IPS-11a (cell line): ENCODE results near the gene TBXAS1.
"Not testable (repeated sequence)": the region's sequence is repeated elsewhere in the genome, so short reads cannot be mapped to it uniquely, and the experiment has no call there.

Experiments
- H3K4me3 ChIP-seq: one replicate; pipeline ENCODE4 v1.5.1; 2013; ENCODE audit warnings: low read depth, low read length, control low read depth

TBXAS1 gene

DNA sequence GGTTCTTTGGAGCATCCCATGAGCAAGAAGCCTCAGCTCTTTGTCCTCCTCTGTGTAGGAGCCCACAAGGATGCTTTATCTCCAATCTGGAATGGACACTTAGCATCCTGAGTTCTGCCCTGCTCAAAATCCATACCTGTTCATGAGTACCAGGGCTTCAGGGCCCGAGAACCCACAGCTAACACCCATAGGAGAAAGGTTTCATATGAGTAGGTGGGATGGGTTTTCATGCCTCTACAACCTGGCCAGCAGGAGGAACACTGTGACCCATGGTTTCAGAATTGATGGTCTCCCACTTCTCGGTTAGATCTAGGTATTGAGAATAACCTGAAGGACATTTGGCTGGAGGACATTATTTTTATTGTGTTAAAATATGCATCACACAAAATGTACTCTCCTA is 57.8 kb downstream of the TBXAS1 start:
- H3K4me3 ChIP-seq: no peak overlapping the region

DNA sequence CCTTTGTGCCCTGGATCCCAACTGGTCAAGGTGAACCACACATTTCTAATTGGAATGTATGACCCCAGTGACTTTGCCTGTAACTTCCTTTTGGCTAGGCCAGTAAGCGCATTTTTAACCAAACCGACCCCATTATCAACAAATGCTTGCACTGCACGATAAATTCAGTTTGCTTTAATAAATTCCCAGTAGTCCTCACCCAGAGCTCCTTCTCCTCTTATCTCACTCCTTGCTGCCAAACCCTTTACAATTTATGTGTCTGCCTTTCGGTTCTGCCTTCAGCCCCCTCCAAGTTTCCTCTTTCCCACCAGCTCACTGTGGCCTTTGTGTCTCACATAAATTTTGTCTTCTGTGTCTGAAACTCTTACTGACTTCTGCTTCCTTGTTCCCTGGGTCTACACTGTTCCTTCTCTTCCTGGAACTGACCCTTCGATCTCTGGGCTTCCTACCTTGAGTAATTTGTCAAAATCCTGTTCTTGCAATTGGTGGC is 59.0 kb downstream of the TBXAS1 start:
- H3K4me3 ChIP-seq: no peak overlapping the region

DNA sequence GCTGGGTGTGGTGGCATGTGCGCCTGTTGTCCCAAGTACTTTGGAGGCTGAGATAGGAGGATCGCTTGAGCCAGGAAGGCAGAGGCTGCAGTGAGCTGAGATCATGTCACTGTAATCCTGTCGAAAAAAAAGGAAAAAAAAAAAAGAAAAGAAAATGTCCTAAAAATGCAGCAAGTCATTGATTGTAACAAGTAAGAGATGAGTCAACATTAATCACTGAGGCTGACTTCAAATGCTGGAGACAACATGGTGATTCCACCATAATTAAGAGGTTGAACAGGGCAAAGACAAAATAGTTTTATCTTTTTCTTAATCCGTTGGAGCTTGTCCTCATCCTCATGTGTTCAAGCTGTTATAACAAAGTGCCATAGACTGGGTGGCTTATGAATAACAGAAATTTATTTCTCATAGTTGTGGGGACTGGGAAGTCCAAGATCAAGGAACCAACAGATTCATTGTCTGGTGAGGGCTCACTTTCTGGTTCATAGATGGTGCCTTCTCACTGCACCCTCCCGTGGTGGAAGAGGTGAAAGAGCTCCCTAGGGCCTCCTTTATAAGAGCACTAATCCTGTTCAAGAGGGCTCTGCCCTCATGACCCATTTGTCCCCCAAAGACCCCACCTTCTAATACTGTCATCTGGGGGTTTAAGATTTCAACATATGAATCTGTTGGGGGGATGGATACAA is 60.3 kb downstream of the TBXAS1 start:
- H3K4me3 ChIP-seq: no peak overlapping the region

DNA sequence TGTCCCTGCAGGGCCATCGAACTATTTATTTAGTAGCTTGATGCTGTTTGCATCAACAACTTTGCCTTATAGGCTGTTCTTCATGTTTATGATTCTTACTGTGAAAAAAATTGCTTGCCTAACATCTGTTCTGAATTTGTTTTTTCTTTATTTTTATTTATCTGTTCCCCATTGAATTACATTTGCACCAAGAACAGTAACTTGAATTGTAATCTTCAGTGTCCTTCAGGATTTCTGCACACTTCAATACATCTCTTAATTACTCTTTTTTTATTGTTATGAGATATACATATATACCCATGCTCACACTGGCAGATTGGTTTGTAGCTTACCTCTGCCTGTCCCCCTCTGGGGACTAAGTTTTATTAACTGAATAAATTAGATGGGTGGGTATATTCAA is 64.4 kb downstream of the TBXAS1 start:
- no peak overlapping the region for H3K4me3 ChIP-seq

DNA sequence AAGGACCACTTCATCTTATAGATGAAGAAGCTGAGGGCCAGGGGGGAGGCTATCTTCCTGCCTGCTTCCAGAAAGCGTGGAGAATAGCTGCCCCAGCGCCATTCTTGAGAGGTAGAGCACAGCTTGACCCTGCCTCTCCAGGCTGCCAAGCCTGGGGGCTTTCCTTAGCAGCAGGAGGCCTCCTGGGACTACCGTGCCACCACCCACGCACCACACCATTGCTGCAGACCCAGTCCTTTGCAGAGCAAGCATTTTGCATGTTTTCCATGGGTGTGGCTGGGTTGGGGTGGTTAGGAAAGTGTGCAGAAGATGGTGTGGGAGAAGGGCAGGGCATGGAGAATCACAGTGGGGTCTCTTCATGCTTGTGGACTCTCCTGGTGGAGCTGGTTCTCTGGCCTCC is 64.9 kb downstream of the TBXAS1 start:
- no peak overlapping the region for H3K4me3 ChIP-seq

DNA sequence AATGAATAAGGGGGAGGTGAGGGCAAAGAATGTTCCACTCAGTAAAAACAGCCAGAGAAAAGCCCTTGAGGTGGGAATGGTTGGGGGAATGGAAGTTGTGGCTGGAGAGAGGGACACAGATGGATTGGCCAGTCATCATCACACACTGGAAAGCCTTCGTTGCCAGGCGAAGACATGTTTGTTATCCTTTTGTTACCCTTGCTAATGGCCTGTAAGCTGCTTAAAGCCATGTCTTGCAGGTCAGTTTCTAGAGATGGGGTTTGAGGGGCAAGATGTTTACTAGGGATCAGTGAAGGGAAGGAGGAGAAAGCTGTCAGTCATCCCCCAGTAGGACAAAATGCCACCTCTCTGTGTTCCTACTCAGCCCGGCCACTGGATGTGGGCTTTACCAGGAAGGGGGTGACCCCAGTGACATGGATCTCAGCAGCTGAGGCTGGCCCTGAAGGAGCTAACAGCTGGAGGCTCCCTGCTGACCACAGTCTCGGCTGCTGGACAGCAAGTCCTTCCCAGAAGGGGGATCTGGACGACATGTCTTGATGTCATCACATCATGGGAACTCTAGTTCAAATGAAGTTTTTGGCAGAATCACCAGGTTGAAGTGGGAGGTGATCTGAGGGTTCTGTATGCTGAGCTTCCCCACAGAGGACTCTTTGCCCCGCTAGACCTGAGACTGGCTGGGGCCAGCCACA is 66.2 kb downstream of the TBXAS1 start:
- no peak overlapping the region for H3K4me3 ChIP-seq

DNA sequence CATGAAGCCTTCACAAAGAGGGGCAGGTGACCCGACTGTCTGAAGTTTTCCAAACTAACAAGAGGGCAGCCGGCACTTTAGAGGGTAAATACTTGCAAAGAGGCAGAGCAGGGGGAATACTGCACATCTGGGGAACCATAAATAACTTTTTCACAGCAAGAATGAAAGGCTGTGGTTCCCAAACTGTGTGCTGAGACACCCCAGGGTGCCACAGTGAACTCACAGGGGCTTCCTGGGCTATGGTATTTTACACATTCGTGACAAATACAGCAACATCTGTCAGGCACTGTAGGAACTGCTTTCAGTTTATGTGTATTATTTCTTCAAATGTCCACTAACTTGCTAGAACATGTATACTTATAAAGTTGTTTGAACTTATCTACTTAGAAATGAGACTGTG is 67.2 kb downstream of the TBXAS1 start:
- H3K4me3 ChIP-seq: no peak overlapping the region

DNA sequence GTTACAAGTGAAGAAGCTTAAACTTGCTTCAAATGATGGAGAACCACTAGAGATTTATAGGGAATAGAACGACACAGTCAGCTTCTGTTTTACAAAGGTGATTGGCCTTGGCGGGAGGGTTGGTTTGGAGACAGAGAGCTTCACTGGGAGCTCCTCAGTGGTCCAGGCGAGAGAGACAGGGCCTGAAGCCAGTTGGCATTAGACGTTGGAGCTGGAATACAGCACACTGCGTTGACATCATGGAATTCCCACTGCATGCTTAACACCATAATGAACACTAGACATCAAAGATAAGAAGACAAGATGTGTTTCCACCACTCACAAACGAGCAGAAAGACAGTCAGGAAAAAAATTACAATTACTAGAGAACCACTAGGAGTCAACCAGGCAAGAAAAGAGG is 67.8 kb downstream of the TBXAS1 start:
- no peak overlapping the region for H3K4me3 ChIP-seq

DNA sequence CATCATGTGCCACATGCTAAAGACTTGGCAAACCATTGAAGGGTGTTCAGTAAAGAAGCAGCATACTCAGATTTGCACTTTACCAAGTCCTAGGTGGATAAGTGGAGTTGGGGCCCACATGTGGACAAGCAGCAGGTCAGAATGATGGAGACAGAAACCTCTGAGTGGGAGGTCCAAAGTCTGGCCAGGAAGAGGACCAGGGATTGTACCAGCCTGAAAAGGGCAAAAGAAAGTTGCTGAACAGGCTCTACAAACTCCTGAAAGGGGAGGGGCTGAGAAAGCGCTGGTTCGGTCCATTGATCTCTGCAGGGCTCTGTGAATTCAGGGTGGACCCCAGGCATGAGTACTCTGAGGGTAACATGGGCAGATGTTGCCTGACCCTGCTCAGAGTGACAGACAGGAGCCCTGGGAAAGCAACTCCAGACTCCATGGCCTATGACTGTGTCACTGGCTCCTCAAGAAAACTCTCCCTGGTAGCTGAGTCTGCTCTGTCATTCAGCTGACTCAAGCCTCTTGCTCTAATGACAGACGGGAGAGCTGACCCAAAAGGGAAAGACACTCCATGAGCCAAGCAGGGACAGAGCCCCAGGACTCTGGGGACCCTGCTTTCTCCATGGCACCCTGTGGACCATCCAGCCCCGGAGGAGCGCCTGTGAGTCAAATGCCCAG is 68.5 kb downstream of the TBXAS1 start:
- H3K4me3 ChIP-seq: no peak overlapping the region

DNA sequence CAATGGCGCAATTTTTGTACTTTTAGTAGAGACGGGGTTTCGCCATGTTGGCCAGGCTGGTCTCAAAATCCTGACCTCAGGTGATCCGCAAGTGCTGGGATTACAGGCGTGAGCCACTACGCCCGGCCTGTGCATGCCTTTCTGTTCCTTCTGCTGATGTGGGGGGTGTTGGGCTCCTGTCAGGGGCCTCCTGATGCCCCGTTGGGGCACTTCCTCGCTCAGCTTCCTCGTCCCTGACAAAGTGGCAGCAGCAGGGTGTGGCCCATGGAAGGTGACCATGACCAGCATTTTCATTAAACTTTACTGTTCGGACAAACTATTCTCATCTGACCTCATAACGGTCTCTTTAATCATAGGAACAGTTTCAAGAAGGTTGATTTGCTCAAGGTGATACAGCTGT is 69.4 kb downstream of the TBXAS1 start:
- no peak overlapping the region for H3K4me3 ChIP-seq

DNA sequence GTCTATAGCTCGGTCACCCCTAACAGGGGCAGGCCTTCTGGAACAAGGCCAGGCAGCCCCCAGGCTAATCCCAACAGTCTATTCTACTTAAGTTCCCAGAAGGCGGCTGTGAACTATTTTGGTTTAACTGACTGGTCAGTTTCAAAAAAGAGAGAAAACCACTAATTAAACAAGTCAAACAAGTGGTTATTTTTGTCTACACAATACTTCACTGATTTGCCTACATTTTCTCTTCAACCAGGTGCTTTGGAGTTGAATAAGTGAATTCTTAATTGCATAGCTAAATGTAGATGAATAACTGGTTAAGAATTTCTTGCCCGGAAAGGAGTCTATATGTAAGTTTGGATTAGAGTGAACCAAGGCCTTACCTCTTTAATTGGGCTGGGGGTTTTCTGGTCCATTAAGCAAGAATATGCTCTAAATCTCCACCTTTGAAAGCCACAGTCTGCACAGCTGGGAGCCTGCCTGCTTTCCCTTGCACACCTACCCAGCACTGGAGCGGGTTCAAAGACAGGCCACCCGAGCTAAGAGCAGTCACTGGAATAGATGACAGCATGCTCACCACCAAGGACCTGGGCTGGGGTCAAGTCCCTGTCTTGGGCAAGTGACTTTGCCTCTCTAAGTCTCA is 70.4 kb downstream of the TBXAS1 start:
- no peak overlapping the region for H3K4me3 ChIP-seq

DNA sequence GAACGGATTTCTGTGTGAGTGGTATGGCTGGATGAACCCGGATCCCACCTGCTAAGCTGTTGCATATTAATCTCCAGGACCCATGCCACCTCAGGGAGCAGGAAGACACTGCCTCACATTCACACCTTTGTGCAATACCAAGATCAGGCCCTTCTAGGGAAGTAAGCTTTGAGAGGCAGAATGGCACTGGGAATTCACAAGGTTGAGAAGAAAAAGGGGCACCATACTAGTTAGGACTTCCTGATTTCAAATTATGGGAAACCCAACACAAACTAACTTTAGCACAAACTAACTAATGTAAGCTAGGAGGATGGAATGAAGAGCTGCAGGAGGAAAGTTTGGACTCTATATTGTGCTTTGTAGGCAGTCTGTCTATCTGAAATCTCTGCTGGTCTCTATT is 71.3 kb downstream of the TBXAS1 start:
- H3K4me3 ChIP-seq: no peak overlapping the region

DNA sequence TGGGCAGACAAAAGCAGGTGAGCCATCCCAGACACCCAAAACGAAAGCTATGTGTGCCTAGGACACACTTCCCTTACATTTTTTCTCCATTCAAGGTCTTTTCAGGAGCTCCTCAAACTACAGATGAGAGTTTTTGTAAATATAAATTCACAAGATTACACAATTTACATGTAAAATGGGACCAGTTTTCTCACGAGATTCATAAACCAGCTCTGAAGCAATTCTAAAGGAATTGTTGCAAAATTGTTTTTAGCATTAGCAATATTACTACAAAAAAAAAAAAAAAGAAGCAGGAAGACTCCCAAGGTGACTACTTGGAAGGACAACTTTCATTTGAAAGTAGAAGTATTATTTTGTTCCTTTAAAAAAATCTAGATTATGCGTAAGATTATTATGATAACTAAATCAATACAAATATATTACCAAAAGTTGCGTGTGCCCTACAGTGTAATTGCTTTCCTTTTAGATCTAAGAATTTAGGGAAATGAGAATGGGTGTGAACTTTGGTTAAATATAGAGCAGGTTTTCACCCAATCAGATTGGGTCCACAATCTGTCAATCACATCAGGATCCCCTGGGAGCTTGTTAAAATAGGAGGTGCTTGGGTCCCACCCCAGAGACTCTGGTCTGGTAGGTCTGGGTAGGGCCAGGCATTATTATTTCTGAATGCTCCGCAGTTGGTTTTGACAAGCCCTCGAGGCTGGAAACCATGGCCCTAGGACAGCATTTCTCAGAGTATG is 72.2 kb downstream of the TBXAS1 start:
- no peak overlapping the region for H3K4me3 ChIP-seq

DNA sequence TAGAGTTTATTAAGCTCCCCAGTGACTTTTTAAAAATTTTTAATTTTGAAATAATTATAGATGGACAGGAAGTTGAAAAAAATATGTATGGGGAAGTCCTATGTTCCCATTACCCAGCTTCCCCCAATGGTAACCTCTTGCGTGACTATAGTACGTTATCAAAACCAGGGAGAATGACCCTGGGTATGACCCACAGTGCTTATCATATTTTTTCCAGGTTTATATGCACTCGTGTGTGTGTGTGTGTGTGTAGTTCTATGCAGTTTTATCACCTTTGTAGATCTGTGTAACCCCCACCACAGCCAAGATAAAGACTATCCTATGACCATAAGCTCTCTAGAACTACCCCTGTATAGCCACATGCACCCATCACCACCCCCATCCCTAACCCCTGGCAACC is 72.8 kb downstream of the TBXAS1 start:
- H3K4me3 ChIP-seq: no peak overlapping the region

DNA sequence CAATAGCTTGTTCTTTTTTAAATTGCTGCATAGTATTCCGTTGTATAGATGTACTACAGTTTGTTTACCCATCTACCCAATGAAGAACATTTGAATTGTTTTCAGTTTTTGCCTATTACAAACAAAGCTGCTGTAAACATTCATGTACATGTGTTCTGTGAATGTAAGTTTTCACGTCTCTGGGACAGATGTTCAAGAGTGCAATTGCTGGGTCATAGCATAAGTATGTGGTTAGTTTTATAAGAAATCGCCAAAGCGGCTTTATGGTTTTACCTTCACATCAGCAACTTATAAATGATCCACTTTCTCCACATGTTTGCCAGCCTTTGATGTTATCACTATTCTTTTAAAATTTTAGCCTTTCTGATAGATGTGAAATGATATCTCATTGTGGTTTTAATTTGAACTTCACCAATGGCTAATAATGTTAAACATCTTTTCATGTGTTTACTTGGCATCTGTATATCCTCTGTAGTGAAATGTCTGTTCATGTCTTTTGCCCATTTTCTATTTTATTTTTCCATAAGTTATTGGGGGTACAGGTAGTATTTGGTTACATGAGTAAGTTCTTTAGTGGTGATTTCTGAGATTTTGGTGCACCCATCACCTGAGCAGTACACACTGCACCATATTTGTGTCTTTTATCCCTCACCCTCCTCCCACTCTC is 73.5 kb downstream of the TBXAS1 start:
- no peak overlapping the region for H3K4me3 ChIP-seq

DNA sequence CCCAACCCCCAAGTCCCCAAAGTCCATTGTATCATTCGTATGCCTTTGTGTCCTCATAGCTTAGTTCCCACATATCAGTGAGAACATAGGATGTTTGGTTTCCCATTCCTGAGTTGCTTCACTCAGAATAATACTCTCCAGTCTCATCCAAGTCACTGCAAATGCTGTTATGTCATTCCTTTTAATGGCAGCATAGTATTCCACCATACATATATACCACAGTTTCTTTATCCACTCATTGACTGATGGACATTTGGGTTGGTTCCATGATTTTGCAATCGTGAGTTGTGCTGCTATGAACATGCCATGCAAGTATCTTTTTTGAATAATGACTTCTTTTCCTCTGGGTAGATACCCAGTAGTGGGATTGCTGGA is 74.0 kb downstream of the TBXAS1 start:
- H3K4me3 ChIP-seq: not testable (repeated sequence)

DNA sequence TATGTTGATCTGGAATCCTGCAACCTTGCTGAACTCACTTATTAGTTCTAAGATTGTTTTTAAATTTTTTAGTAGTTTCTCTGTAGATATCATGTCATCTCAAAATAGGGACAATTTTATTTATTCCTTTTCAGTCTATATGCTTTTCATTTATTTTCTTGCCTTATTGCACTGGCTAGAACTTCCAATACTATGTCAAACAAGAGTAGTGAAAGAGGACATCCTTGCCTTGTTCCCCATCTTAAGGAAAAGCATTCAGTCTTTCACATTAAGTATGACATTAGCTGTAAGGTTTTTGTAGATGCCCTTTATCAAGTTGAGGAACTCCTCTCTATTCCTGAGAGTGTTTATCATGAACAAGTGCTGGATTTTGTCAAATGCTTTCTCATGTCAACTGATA is 77.8 kb downstream of the TBXAS1 start:
- no peak overlapping the region for H3K4me3 ChIP-seq

DNA sequence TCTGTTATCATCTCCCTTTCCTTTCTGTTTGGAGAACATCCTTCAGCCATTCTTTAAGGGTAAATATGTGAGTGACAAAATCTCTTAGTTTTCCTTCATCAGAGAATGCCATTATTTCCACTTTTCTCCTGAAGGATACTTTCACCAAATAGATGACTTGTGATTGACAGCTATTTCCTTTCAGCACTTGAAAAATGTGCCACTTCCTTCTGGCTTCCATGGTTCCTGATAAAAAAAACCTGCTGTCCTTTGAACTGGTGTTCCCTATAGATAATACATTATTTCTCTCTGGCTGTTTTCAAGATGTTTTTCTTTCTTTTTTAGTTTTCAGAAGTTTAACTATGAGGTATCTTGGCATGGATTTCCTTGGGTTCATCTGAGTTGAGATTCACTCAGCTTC is 79.7 kb downstream of the TBXAS1 start:
- H3K4me3 ChIP-seq: no peak overlapping the region

DNA sequence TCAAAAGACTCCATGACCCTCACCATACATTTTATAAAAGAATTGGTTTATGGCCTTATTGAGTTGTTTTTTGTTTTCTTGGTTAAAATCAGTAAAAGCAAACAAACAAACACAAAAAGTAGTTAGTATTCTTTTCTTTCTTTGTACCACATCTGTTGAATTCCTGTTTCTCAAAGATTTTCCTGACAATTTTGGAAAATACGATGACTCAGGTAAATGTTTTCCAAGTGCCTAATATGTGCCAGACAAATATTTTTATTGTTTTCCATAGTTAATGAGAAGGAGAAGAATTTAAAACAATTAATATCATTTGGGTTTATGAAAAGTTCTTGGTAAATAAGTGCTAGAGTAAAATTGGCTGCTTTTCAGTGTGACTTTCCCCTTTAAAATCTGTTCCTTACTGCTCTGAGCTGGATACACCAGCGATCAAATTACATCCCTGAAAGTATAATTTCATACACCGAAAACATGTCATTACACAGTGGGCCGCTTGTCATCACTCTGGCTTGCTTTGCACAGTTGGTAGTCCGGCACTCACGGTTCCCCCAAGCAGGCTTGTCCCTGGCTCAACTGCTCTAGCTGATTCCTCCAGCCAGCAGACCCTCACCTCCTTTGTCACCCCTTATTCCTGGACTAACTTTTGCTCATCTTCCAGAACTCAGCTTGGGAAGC is 80.5 kb downstream of the TBXAS1 start:
- H3K4me3 ChIP-seq: no peak overlapping the region
